ENCODE measurements around the gene HPSE2. TPM values are rescaled to one million over a fixed set of nuclear protein-coding genes. Genes with fewer than 3 reads are reported as not detected.
A peak's percentile ranks its signal among the peaks of the same experiment; 100 is the strongest.

Gene HPSE2
- total RNA-seq, 1 donor = not detected

GRCh38 chr10:98485959-98486358, 749.7 kb downstream of the HPSE2 start:
- H3K4me1 ChIP-seq (ENCODE audit: insufficient read depth, low read length) = no peaks in the 10 kb centered on the region

GRCh38 chr10:98483658-98484057, 752.0 kb downstream of the HPSE2 start:
- no peak overlapping the region for H3K4me3 ChIP-seq (ENCODE audit: low read length)
- H3K4me1 ChIP-seq (ENCODE audit: insufficient read depth, low read length) = no peaks in the 10 kb centered on the region
- H3K27me3 ChIP-seq (ENCODE audit: insufficient read depth, low read length) = no peaks in the 10 kb centered on the region
- no peaks in the 10 kb centered on the region for H3K9me3 ChIP-seq (ENCODE audit: low read depth, low read length)

More at GRCh38 chr10:98485959-98486358, 749.7 kb downstream of the HPSE2 start:
- H3K27me3 ChIP-seq (ENCODE audit: insufficient read depth, low read length) = no peaks in the 10 kb centered on the region
- no peak overlapping the region for H3K4me3 ChIP-seq (ENCODE audit: low read length)
- H3K9me3 ChIP-seq (ENCODE audit: low read depth, low read length) = no peaks in the 10 kb centered on the region

GRCh38 chr10:98482096-98482495, 753.6 kb downstream of the HPSE2 start:
- Histone ChIP-seq H3K4me1 (ENCODE audit: insufficient read depth, low read length) (no peaks in the 10 kb centered on the region), H3K27me3 (ENCODE audit: insufficient read depth, low read length) (no peaks in the 10 kb centered on the region), H3K4me3 (ENCODE audit: low read length) (no peak overlapping the region), H3K9me3 (ENCODE audit: low read depth, low read length) (no peaks in the 10 kb centered on the region)

GRCh38 chr10:98481404-98481945, 754.2 kb downstream of the HPSE2 start:
- Histone ChIP-seq H3K27me3 (ENCODE audit: insufficient read depth, low read length) (no peaks in the 10 kb centered on the region), H3K4me1 (ENCODE audit: insufficient read depth, low read length) (no peaks in the 10 kb centered on the region), H3K9me3 (ENCODE audit: low read depth, low read length) (no peaks in the 10 kb centered on the region), H3K4me3 (ENCODE audit: low read length) (no peak overlapping the region)

- Histone ChIP-seq H3K4me3 (ENCODE audit: low read length) (no peak overlapping the region), H3K27me3 (ENCODE audit: insufficient read depth, low read length) (no peaks in the 10 kb centered on the region), H3K9me3 (ENCODE audit: low read depth, low read length) (no peaks in the 10 kb centered on the region), H3K4me1 (ENCODE audit: insufficient read depth, low read length) (no peaks in the 10 kb centered on the region)
These were observed 757.0 kb downstream of the HPSE2 start for GRCh38 chr10:98478430-98479222.

- no peaks in the 10 kb centered on the region for H3K9me3 ChIP-seq (ENCODE audit: low read depth, low read length)
- no peak overlapping the region for H3K4me3 ChIP-seq (ENCODE audit: low read length)
- H3K4me1 ChIP-seq (ENCODE audit: insufficient read depth, low read length) = no peaks in the 10 kb centered on the region
- no peaks in the 10 kb centered on the region for H3K27me3 ChIP-seq (ENCODE audit: insufficient read depth, low read length)
These were observed 757.8 kb downstream of the HPSE2 start for GRCh38 chr10:98477861-98478260.

GRCh38 chr10:98474628-98475027, 761.0 kb downstream of the HPSE2 start:
- Histone ChIP-seq H3K4me1 (ENCODE audit: insufficient read depth, low read length) (no peaks in the 10 kb centered on the region), H3K27me3 (ENCODE audit: insufficient read depth, low read length) (no peaks in the 10 kb centered on the region), H3K4me3 (ENCODE audit: low read length) (no peak overlapping the region), H3K9me3 (ENCODE audit: low read depth, low read length) (no peaks in the 10 kb centered on the region)

GRCh38 chr10:98472196-98472595, 763.5 kb downstream of the HPSE2 start:
- Histone ChIP-seq H3K4me3 (ENCODE audit: low read length) (no peak overlapping the region), H3K4me1 (ENCODE audit: insufficient read depth, low read length) (peaks cover 8% of the 10 kb centered on the region), H3K9me3 (ENCODE audit: low read depth, low read length) (no peaks in the 10 kb centered on the region), H3K27me3 (ENCODE audit: insufficient read depth, low read length) (peaks cover 9% of the 10 kb centered on the region)

- Histone ChIP-seq H3K4me3 (ENCODE audit: low read length) (no peak overlapping the region), H3K9me3 (ENCODE audit: low read depth, low read length) (no peaks in the 10 kb centered on the region), H3K4me1 (ENCODE audit: insufficient read depth, low read length) (peaks cover 8% of the 10 kb centered on the region), H3K27me3 (ENCODE audit: insufficient read depth, low read length) (peaks cover 9% of the 10 kb centered on the region)
These were observed 764.8 kb downstream of the HPSE2 start for GRCh38 chr10:98470850-98471249.

- H3K4me1 ChIP-seq (ENCODE audit: insufficient read depth, low read length) = peaks cover 8% of the 10 kb centered on the region
These were observed 766.4 kb downstream of the HPSE2 start for GRCh38 chr10:98469001-98469931.

GRCh38 chr10:98467506-98468318, 767.9 kb downstream of the HPSE2 start:
- Histone ChIP-seq H3K27me3 (ENCODE audit: insufficient read depth, low read length) (peaks cover 9% of the 10 kb centered on the region), H3K9me3 (ENCODE audit: low read depth, low read length) (no peaks in the 10 kb centered on the region), H3K4me3 (ENCODE audit: low read length) (peak overlapping the region; percentile 37), H3K4me1 (ENCODE audit: insufficient read depth, low read length) (peaks cover 8% of the 10 kb centered on the region)

More at GRCh38 chr10:98469001-98469931, 766.4 kb downstream of the HPSE2 start:
- Histone ChIP-seq H3K4me3 (ENCODE audit: low read length) (no peak overlapping the region), H3K27me3 (ENCODE audit: insufficient read depth, low read length) (peaks cover 9% of the 10 kb centered on the region), H3K9me3 (ENCODE audit: low read depth, low read length) (no peaks in the 10 kb centered on the region)

GRCh38 chr10:98466861-98467505, 768.7 kb downstream of the HPSE2 start:
- H3K4me1 ChIP-seq (ENCODE audit: insufficient read depth, low read length) = peaks cover 8% of the 10 kb centered on the region
- no peaks in the 10 kb centered on the region for H3K9me3 ChIP-seq (ENCODE audit: low read depth, low read length)
- peaks cover 9% of the 10 kb centered on the region for H3K27me3 ChIP-seq (ENCODE audit: insufficient read depth, low read length)
- H3K4me3 ChIP-seq (ENCODE audit: low read length) = no peak overlapping the region

GRCh38 chr10:98465866-98466265, 769.8 kb downstream of the HPSE2 start:
- no peak overlapping the region for H3K4me3 ChIP-seq (ENCODE audit: low read length)
- H3K9me3 ChIP-seq (ENCODE audit: low read depth, low read length) = no peaks in the 10 kb centered on the region
- H3K27me3 ChIP-seq (ENCODE audit: insufficient read depth, low read length) = peaks cover 9% of the 10 kb centered on the region
- peaks cover 8% of the 10 kb centered on the region for H3K4me1 ChIP-seq (ENCODE audit: insufficient read depth, low read length)

Data from mononuclear cell (primary cell).